Ammon's horn (tissue), 1 donor: ENCODE results near the gene PPP1R9B.
A peak's percentile ranks its signal among the peaks of the same experiment; 100 is the strongest.

Experiments
- DNase-seq: peaks from one replicate; pipeline ENCODE4 v3.0.0-alpha.2; 2016; ENCODE audit warnings: low spot score

PPP1R9B gene, protein sequence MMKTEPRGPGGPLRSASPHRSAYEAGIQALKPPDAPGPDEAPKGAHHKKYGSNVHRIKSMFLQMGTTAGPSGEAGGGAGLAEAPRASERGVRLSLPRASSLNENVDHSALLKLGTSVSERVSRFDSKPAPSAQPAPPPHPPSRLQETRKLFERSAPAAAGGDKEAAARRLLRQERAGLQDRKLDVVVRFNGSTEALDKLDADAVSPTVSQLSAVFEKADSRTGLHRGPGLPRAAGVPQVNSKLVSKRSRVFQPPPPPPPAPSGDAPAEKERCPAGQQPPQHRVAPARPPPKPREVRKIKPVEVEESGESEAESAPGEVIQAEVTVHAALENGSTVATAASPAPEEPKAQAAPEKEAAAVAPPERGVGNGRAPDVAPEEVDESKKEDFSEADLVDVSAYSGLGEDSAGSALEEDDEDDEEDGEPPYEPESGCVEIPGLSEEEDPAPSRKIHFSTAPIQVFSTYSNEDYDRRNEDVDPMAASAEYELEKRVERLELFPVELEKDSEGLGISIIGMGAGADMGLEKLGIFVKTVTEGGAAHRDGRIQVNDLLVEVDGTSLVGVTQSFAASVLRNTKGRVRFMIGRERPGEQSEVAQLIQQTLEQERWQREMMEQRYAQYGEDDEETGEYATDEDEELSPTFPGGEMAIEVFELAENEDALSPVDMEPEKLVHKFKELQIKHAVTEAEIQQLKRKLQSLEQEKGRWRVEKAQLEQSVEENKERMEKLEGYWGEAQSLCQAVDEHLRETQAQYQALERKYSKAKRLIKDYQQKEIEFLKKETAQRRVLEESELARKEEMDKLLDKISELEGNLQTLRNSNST

DNA sequence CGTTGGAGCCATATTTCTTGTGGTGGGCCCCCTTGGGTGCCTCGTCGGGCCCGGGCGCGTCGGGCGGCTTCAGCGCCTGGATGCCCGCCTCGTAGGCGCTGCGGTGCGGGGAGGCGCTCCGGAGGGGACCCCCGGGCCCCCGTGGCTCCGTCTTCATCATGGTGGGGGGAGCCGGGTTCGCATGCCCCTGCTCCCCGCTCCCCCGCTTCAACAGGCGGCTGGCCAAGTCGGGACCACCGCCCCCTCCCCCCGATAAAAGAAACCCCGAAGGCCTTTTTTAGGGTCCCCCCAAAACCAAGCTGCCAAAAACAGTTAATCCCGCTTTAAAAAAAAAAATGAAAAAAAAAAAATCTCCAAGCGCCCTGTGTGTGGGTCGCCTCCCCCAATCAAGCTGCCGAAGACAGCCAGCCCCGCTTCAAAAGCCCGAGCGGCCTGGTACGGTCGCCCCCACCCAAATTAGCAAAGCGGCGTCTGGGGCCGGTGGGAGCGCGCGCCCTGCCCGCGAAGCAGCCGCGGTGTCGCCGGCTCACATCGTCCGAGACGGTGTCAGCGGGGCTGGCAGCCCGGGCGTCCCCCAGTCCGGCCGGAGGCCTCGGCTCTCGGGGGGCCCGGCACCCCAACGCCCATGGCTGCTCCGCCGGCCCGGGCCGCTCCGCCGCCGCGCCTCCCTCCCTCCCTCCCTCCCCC, at the start of gene PPP1R9B:
Gene PPP1R9B, minus strand, starts transcription at position 324 of the 687 bp plus-strand sequence. Its CDS starts 164 bp downstream, at position 160.
- no peak for DNase-seq

GRCh38 chr17:50199803-50200456, 49.5 kb upstream of the PPP1R9B start:
- peak; percentile 54 for DNase-seq

GRCh38 chr17:50199211-50199802, 48.8 kb upstream of the PPP1R9B start:
- DNase-seq: no peak

DNA sequence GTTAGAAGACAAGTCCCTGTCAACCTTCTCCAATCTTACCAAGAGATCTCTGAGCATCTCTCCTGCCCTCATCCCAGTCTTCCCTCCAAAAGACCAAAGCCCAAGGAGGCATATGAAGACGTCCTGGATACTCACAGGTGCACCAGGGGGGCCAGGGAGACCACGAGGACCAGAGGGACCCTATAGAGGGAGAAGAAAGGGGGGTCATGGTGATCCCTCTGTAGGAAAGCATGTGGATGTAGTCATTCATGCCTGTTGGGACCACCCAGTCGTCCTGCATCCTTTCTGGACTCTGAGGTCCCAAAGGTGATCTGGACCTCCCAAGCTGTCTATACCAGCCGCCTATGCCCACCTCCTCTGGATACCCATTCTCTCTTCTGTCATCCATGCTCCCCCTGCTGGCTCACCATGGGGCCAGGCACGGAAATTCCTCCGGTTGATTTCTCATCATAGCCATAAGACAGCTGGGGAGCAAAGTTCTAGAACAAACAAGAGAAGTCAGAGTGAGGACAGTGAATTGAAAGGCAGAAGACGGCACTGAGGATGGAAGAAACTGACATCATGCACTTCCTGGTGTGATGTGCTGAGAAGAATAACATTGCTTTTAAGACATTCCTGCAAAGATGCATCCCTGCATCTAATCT, 47.7 kb upstream of the PPP1R9B start:
- peak; percentile 63 for DNase-seq

DNA sequence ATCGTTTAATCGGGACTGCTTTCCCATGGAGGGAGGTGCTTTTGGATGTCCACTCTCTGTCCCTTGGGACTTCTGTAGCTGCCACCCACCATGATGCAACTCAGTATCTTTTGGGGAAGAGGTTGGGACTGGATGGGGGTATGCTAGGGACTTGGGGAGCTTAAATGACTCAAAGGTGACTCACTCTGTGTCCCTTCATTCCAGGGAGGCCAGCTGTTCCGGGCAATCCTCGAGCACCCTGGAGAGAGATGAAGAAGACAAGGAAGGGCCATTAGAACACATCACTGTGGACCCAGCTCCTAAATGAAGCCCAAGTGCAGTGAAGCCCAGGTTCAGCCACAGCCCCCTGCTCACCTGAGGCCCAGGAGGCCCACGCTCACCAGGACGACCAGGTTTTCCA, 46.3 kb upstream of the PPP1R9B start:
- no peak for DNase-seq

DNA sequence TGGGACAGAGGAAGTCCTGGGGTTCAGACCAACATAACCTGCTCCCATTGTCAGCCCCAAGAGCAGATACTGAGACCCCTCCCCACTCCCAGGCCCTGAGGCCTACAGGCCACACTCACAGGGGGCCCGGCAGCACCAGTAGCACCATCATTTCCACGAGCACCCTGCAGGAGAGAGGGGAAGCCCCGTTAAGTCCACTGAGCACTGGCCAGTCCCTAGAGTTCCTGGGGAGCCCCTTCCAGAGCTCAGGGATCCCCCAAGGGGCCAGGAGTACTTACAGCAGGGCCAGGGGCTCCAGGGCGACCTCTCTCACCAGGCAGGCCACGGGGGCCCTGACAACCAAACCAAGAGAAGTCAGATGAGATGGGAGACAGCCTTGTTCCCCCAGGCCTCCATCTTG, 45.6 kb upstream of the PPP1R9B start:
- no peak for DNase-seq

GRCh38 chr17:50194934-50195865, 44.7 kb upstream of the PPP1R9B start:
- no peak for DNase-seq

DNA sequence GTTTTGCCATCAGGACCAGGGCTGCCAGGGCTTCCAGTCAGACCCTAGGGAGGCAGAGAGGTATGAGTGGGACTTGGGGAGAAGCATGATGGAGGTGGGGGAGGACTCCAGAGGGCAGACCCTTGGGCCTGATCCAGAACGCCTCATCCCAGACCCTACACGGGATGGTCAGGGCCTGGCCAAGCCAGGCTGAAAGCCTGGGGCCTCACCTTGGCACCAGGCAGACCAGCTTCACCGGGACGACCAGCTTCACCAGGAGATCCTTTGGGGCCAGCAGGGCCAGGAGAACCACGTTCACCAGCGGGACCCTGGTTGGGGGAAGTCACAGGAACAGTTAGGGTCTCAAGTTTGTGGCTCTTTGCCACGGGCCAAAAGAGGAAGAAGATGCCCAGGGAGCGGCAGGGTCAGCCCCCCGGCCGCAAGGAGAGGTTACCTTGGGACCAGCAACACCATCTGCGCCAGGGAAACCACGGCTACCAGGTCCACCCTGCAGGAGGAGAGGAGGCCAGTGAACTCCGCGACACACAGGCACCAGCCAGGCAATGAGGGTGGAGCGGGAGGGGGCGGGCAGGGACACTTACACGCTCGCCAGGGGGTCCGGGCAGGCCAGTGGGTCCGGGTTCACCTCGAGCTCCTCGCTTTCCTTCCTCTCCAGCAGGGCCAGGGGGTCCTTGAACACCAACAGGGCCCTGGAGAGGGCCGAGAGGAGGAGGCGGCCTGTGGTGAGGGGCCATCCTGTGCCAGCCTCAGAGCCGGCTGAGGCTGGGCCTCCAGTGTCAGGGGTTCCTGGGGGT, 43.9 kb upstream of the PPP1R9B start:
- DNase-seq: no peak

DNA sequence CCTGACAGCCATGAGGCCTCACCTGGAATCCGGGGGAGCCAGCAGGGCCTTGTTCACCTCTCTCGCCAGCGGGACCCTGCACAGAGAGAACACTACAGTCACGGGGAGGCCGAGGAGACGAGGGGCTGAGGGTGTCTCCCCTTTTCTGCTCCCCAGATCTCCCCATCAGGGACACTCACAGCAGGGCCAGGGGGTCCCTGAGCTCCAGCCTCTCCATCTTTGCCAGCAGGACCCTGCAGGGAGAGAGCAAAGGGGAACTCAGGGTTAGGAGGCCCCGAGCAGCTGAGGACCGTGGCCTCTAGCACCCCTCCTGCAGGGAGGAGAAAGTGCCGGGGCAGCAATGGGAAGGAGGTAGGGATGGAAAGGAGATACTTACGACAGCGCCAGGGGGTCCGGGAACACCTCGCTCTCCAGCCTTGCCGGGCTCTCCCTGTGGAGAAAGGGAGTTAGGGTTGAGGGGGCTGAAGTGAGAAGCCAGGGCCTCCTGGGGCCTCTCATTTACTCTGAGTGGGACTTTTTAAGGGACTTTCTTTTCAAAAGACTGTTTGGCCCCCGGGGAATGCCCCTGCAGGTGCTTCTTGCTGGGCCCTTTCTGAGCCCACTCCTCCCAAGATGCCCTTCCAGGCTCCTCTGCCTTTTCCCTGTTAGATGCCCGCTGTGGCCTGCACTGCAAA, 42.3 kb upstream of the PPP1R9B start:
- DNase-seq: no peak

DNA sequence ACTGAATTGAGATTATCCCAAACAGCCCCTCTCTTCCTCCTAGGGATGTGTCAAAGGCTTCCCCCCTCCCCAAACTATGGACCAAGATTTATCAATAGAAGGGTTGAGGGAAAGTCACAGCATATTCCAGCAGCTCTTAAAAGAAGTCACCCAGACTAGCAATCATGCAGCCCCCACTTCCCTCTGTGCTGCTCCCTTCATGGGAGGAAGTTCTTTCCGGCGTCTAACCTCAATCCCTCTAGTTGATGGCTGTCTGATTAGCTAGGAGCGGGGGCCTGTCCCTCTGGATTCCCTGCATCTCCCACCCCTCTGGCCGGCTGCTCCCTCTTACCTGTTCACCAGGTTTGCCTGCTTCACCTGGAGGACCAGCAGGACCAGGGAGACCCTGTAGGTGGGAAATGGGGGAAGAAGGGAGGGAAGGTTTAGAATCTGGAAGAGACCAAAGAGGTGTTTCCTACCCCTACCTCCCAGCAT, 41.7 kb upstream of the PPP1R9B start:
- DNase-seq: no peak

GRCh38 chr17:50191359-50192143, 41.1 kb upstream of the PPP1R9B start:
- DNase-seq: no peak

DNA sequence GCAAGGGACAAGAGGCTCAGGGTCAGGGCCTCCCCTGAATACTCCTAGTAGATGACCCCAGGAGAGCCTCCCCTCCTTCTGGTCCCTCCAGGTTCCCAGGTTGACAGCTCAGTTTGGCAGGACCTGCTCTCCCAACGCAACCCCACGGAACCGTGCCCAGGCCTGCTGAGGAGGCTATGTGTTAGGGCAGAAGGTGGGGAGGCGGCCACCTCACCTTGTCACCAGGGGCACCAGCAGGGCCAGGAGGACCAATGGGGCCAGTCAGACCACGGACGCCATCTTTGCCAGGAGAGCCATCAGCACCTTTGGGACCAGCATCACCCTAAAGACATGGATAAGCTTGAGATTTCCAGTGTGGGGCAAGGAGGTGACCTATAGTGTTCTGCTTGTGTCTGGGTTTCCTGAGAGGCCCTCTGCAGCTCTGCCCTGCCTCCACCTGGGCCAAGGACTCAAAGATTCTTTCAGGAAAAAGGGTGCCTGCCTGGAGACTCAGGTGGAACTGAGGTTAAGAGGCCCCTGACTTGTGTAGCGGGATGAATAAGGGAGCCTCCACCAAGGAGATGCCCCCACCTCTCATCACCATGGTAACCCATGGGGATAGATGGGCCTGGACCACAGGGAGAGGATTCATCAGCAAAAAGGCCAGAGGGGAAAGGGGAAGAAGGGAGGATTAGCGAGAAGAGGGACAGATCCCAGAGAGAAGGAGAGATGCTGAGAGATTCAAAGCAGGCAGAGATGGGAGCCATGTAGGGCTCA, 40.3 kb upstream of the PPP1R9B start:
- no peak for DNase-seq

GRCh38 chr17:50190293-50190602, 39.8 kb upstream of the PPP1R9B start:
- DNase-seq: no peak

DNA sequence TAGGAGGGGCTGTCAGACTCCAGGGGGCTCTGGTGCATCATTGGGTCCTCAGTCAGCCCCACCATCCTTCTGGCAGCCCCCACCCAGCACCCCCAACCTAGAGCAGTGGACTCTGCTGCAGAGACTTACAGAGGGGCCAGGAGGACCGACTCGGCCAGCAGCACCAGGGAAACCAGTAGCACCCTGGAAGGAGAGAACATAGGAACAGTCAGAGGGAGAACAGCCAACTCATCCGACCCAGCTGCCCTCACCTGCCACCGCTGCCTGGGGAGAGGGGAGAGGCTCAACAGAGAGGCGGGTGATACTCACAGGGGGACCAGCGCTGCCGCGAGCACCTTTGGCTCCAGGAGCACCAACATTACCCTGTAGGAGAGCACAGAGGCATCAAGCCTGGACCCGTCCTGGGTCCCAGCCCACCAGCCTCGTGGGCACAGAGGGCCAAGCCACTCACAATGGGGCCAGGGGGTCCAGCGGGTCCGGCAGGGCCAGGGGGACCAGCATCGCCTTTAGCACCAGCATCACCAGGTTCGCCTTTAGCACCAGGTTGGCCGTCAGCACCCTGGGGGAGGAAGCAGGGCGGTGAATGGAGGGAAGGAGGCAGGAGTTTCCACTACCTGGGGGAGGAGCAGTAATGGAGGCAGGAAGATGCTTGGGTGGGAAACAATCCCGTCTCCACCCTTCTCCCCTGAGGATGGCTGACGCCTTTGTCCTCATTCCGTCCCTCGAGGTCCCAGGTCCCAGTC, 39.2 kb upstream of the PPP1R9B start:
- DNase-seq: no peak

DNA sequence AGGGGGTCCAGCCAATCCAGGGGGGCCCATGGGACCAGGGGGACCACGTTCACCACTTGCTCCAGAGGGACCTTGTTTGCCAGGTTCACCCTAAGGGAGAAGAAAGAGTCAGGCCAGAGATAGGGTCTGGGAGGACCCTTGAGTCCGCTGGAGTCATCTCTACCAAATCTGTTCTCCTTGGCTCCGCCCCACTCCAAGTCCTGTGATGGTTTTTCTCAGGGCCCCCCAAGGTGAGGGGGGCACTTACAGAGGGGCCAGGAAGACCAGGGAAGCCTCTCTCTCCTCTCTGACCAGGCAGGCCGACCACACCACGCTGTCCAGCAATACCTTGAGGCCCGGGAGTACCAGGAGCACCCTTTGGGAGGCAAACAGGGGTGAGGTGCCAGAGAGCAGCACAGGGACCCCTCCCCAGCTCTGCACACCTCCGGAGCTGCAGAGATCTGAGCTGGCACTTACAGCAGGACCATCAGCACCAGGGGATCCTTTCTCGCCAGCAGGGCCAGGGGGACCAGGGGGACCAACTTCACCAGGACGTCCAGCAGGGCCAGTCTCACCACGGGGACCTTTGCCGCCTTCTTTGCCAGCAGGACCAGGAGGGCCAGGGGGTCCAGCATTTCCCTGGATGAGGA, 38.6 kb upstream of the PPP1R9B start:
- no peak for DNase-seq

GRCh38 chr17:50188531-50188920, 38.0 kb upstream of the PPP1R9B start:
- DNase-seq: no peak
